SJCRH30 (cell line): ENCODE measurements around the gene SORCS2. TPM values are rescaled to one million over a fixed set of nuclear protein-coding genes. Genes with fewer than 3 reads are reported as not detected.

Source experiments
- DNase-seq, 2 experiments: peaks; one replicate each; pipeline ENCODE4 v3.0.0-alpha.2; 2015 to 2020
- H3K27ac ChIP-seq: fragments of 250-450 bp; sonication (Bioruptor Pico); 2 replicates; pipeline ENCODE4 v1.5.1; 2020; ENCODE audit warnings: mild to moderate bottlenecking, moderate library complexity
- H3K27me3 ChIP-seq: fragments of 250-450 bp; sonication (Bioruptor Pico); 2 replicates; pipeline ENCODE4 v1.5.1; 2020; ENCODE audit warnings: mild to moderate bottlenecking, moderate library complexity
- H3K36me3 ChIP-seq: fragments of 250-450 bp; sonication (Bioruptor Pico); 2 replicates; pipeline ENCODE4 v1.5.1; 2020; ENCODE audit warnings: mild to moderate bottlenecking, moderate library complexity
- H3K4me1 ChIP-seq: fragments of 250-450 bp; sonication (Bioruptor Pico); 2 replicates; pipeline ENCODE4 v1.5.1; 2020; ENCODE audit warnings: mild to moderate bottlenecking, moderate library complexity
- H3K4me3 ChIP-seq: fragments of 250-450 bp; sonication (Bioruptor Pico); 2 replicates; pipeline ENCODE4 v1.5.1; 2020; ENCODE audit warnings: mild to moderate bottlenecking, moderate library complexity
- H3K9me3 ChIP-seq: fragments of 250-450 bp; sonication (Bioruptor Pico); replicated peaks from 2 replicates; pipeline ENCODE4 v1.5.1; 2020; ENCODE audit warnings: mild to moderate bottlenecking, moderate library complexity
- total RNA-seq: library from RNA; depleted of rRNA; stranded (reverse); fragments of >200 nt; shearing (Covaris generic); gene quantifications from 2 replicates; pipeline ENCODE4 v1.2.3, GENCODE V29; 2014; rRNA removed

Gene SORCS2
- total RNA-seq, 1 experiment from 2014 or later, result 1.4 TPM

- Histone ChIP-seq H3K4me1 (no peaks in the 10 kb centered on the region), H3K9me3 (no peaks in the 10 kb centered on the region), H3K36me3 (peaks cover 7% of the 10 kb centered on the region; the same call in 1 of the 2 replicates), H3K4me3 (no peak overlapping the region), H3K27ac (no peak overlapping the region), H3K27me3 (no peaks in the 10 kb centered on the region)
- DNase-seq, result no peak
These were observed 591.2 kb downstream of the SORCS2 start for GRCh38 chr4:7783541-7783940.

GRCh38 chr4:7784131-7784870, 592.0 kb downstream of the SORCS2 start:
- Histone ChIP-seq H3K9me3 (no peaks in the 10 kb centered on the region), H3K27me3 (no peaks in the 10 kb centered on the region), H3K4me3 (no peak overlapping the region), H3K36me3 (peaks cover 6% of the 10 kb centered on the region; the same call in 1 of the 2 replicates), H3K4me1 (no peaks in the 10 kb centered on the region), H3K27ac (no peak overlapping the region)
- no peak for DNase-seq

GRCh38 chr4:7785017-7785416, 592.7 kb downstream of the SORCS2 start:
- DNase-seq, result no peak
- Histone ChIP-seq H3K4me3 (no peak overlapping the region), H3K27ac (no peak overlapping the region), H3K9me3 (no peaks in the 10 kb centered on the region), H3K4me1 (no peaks in the 10 kb centered on the region), H3K36me3 (peaks cover 3% of the 10 kb centered on the region; the same call in 1 of the 2 replicates), H3K27me3 (no peaks in the 10 kb centered on the region)

- peaks cover 3% of the 10 kb centered on the region; the same call in 1 of the 2 replicates for H3K36me3 ChIP-seq
- no peak overlapping the region for H3K4me3 ChIP-seq
- DNase-seq, result no peak
- no peak overlapping the region for H3K27ac ChIP-seq
- H3K9me3 ChIP-seq, result no peaks in the 10 kb centered on the region
- no peaks in the 10 kb centered on the region for H3K27me3 ChIP-seq
- H3K4me1 ChIP-seq, result no peaks in the 10 kb centered on the region
These were observed 593.7 kb downstream of the SORCS2 start for GRCh38 chr4:7786040-7786439.

- peaks cover 3% of the 10 kb centered on the region; the same call in 1 of the 2 replicates for H3K36me3 ChIP-seq
- H3K27me3 ChIP-seq, result no peaks in the 10 kb centered on the region
- H3K4me1 ChIP-seq, result no peaks in the 10 kb centered on the region
- DNase-seq, result no peak
- H3K27ac ChIP-seq, result no peak overlapping the region
- H3K9me3 ChIP-seq, result no peaks in the 10 kb centered on the region
- no peak overlapping the region for H3K4me3 ChIP-seq
These were observed 594.2 kb downstream of the SORCS2 start for GRCh38 chr4:7786517-7786916.

GRCh38 chr4:7787067-7787466, 594.7 kb downstream of the SORCS2 start:
- no peak for DNase-seq
- peaks cover 3% of the 10 kb centered on the region; the same call in 1 of the 2 replicates for H3K36me3 ChIP-seq
- no peak overlapping the region for H3K27ac ChIP-seq
- no peaks in the 10 kb centered on the region for H3K4me1 ChIP-seq
- no peak overlapping the region for H3K4me3 ChIP-seq
- H3K9me3 ChIP-seq, result no peaks in the 10 kb centered on the region
- no peaks in the 10 kb centered on the region for H3K27me3 ChIP-seq

GRCh38 chr4:7787681-7788141, 595.4 kb downstream of the SORCS2 start:
- no peaks in the 10 kb centered on the region for H3K9me3 ChIP-seq
- no peak overlapping the region for H3K4me3 ChIP-seq
- H3K4me1 ChIP-seq, result no peaks in the 10 kb centered on the region
- H3K36me3 ChIP-seq, result peaks cover 3% of the 10 kb centered on the region; the same call in 1 of the 2 replicates
- no peaks in the 10 kb centered on the region for H3K27me3 ChIP-seq
- no peak overlapping the region for H3K27ac ChIP-seq
- no peak for DNase-seq

GRCh38 chr4:7788193-7788592, 595.9 kb downstream of the SORCS2 start:
- no peak for DNase-seq
- Histone ChIP-seq H3K9me3 (no peaks in the 10 kb centered on the region), H3K27ac (no peak overlapping the region), H3K4me1 (no peaks in the 10 kb centered on the region), H3K36me3 (peaks cover 3% of the 10 kb centered on the region; the same call in 1 of the 2 replicates), H3K4me3 (no peak overlapping the region), H3K27me3 (no peaks in the 10 kb centered on the region)

GRCh38 chr4:7788694-7789425, 596.5 kb downstream of the SORCS2 start:
- Histone ChIP-seq H3K36me3 (peaks cover 3% of the 10 kb centered on the region), H3K4me1 (no peaks in the 10 kb centered on the region), H3K27ac (no peak overlapping the region), H3K9me3 (no peaks in the 10 kb centered on the region), H3K4me3 (no peak overlapping the region), H3K27me3 (no peaks in the 10 kb centered on the region)
- no peak for DNase-seq

- Histone ChIP-seq H3K27ac (no peak overlapping the region), H3K27me3 (no peaks in the 10 kb centered on the region), H3K36me3 (peaks cover 4% of the 10 kb centered on the region), H3K4me1 (no peaks in the 10 kb centered on the region), H3K9me3 (no peaks in the 10 kb centered on the region), H3K4me3 (no peak overlapping the region)
- no peak for DNase-seq
These were observed 597.7 kb downstream of the SORCS2 start for GRCh38 chr4:7790023-7790422.

GRCh38 chr4:7790999-7791398, 598.7 kb downstream of the SORCS2 start:
- H3K4me1 ChIP-seq, result no peaks in the 10 kb centered on the region
- H3K27ac ChIP-seq, result no peak overlapping the region
- peaks cover 10% of the 10 kb centered on the region for H3K36me3 ChIP-seq
- no peak overlapping the region for H3K4me3 ChIP-seq
- H3K27me3 ChIP-seq, result no peaks in the 10 kb centered on the region
- no peaks in the 10 kb centered on the region for H3K9me3 ChIP-seq
- DNase-seq, result no peak

Other genes starting within 250 kb of the SORCS2 start
- gene TADA2B, start 149.2 kb upstream of the SORCS2 start, total RNA-seq, result 12.4 and 13.5 TPM in 2 replicates
- 78.9 and 79.9 TPM in 2 replicates for gene GRPEL1, start 124.5 kb upstream of the SORCS2 start, total RNA-seq
- gene PSAPL1, start 242.4 kb downstream of the SORCS2 start, total RNA-seq, result not detected in 2 replicates